Progenitor cell of endocrine pancreas (in vitro differentiated cells): ENCODE results near the gene HP1BP3. TPM values are rescaled to one million over a fixed set of nuclear protein-coding genes. Genes with fewer than 3 reads are reported as not detected.

Experiments
- DNase-seq: peaks from one replicate; pipeline ENCODE4 v3.0.0; 2021; ENCODE audit warnings: low spot score; ENCODE audit not compliant: unreplicated experiment
- H3K27ac Mint-ChIP-seq: 2 replicates; pipeline ENCODE4 v1.8.0; 2021; ENCODE audit warnings: mild to moderate bottlenecking, moderate library complexity, mixed read lengths
- H3K27me3 Mint-ChIP-seq: 2 replicates; pipeline ENCODE4 v1.8.0; 2021; ENCODE audit warnings: mixed read lengths
- H3K36me3 Mint-ChIP-seq: 2 replicates; pipeline ENCODE4 v1.8.0; 2022; ENCODE audit warnings: mixed read lengths; ENCODE audit not compliant: insufficient read depth
- H3K4me1 Mint-ChIP-seq: 2 replicates; pipeline ENCODE4 v1.8.0; 2021; ENCODE audit warnings: low read depth, mixed read lengths
- H3K4me3 Mint-ChIP-seq: 2 replicates; pipeline ENCODE4 v1.8.0; 2021; ENCODE audit warnings: low read depth, mild to moderate bottlenecking, moderate library complexity, mixed read lengths
- H3K9me3 Mint-ChIP-seq: 2 replicates; pipeline ENCODE4 v1.8.0; 2021; ENCODE audit warnings: low read depth, mixed read lengths
- CTCF ChIP-seq: fragments of 200-600 bp; sonication (generic); IDR thresholded peaks from one replicate; pipeline ENCODE4 v1.5.0; 2021; ENCODE audit warnings: antibody characterized with exemption, mild to moderate bottlenecking; ENCODE audit not compliant: unreplicated experiment
- total RNA-seq: library from RNA; stranded (reverse); gene quantifications from 2 replicates; pipeline ENCODE4 v1.2.1, GENCODE V29; 2021

Gene HP1BP3
- total RNA-seq, 1 donor from 2014 or later = 385 TPM

GRCh38 chr1:20715406-20715805, 71.7 kb downstream of the HP1BP3 start:
- peaks cover 33% of the 10 kb centered on the region for H3K27me3 Mint-ChIP-seq
- TF ChIP-seq CTCF = no peak
- no peaks in the 10 kb centered on the region for H3K9me3 Mint-ChIP-seq
- no peaks in the 10 kb centered on the region for H3K4me1 Mint-ChIP-seq
- no peak for DNase-seq
- H3K27ac Mint-ChIP-seq = no peak overlapping the region
- no peak overlapping the region for H3K4me3 Mint-ChIP-seq
- H3K36me3 Mint-ChIP-seq = no peaks in the 10 kb centered on the region

- Mint-ChIP-seq H3K4me1 (no peaks in the 10 kb centered on the region), H3K27me3 (peaks cover 13% of the 10 kb centered on the region), H3K9me3 (no peaks in the 10 kb centered on the region), H3K4me3 (no peak overlapping the region), H3K27ac (no peak overlapping the region), H3K36me3 (no peaks in the 10 kb centered on the region)
- TF ChIP-seq CTCF = no peak
- no peak for DNase-seq
Observed at GRCh38 chr1:20713440-20713839, 73.7 kb downstream of the HP1BP3 start.

- no peak for DNase-seq
- no peak for TF ChIP-seq CTCF
- no peaks in the 10 kb centered on the region for H3K36me3 Mint-ChIP-seq
- no peak overlapping the region for H3K27ac Mint-ChIP-seq
- H3K4me1 Mint-ChIP-seq = no peaks in the 10 kb centered on the region
- H3K4me3 Mint-ChIP-seq = no peak overlapping the region
- peaks cover 9% of the 10 kb centered on the region for H3K27me3 Mint-ChIP-seq
- no peaks in the 10 kb centered on the region for H3K9me3 Mint-ChIP-seq
Observed at GRCh38 chr1:20712215-20712577, 74.9 kb downstream of the HP1BP3 start.

- no peaks in the 10 kb centered on the region for H3K4me1 Mint-ChIP-seq
- TF ChIP-seq CTCF = no peak
- H3K27me3 Mint-ChIP-seq = peaks cover 5% of the 10 kb centered on the region
- no peaks in the 10 kb centered on the region for H3K9me3 Mint-ChIP-seq
- H3K36me3 Mint-ChIP-seq = no peaks in the 10 kb centered on the region
- H3K4me3 Mint-ChIP-seq = no peak overlapping the region
- no peak overlapping the region for H3K27ac Mint-ChIP-seq
- no peak for DNase-seq
Observed at GRCh38 chr1:20711285-20712214, 75.6 kb downstream of the HP1BP3 start.

GRCh38 chr1:20710469-20711284, 76.4 kb downstream of the HP1BP3 start:
- no peak overlapping the region for H3K4me3 Mint-ChIP-seq
- DNase-seq = no peak
- H3K27me3 Mint-ChIP-seq = no peaks in the 10 kb centered on the region
- no peak overlapping the region for H3K27ac Mint-ChIP-seq
- no peaks in the 10 kb centered on the region for H3K4me1 Mint-ChIP-seq
- no peaks in the 10 kb centered on the region for H3K9me3 Mint-ChIP-seq
- H3K36me3 Mint-ChIP-seq = no peaks in the 10 kb centered on the region
- TF ChIP-seq CTCF = no peak
